Colonic mucosa (tissue), 4 donors: ENCODE results near the gene NETO1. TPM values are rescaled to one million over a fixed set of nuclear protein-coding genes. Genes with fewer than 3 reads are reported as not detected.

Source experiments
- DNase-seq: peaks from one replicate; pipeline ENCODE4 v3.0.0-alpha.2; 2020
- H3K27ac ChIP-seq: fragments of 200-600 bp; one replicate; pipeline ENCODE4 v1.8.0; 2021
- H3K27me3 ChIP-seq: fragments of 200-600 bp; one replicate; pipeline ENCODE4 v1.8.0; 2021
- H3K36me3 ChIP-seq: fragments of 200-600 bp; one replicate; pipeline ENCODE4 v1.8.0; 2021
- H3K4me1 ChIP-seq: fragments of 200-600 bp; one replicate; pipeline ENCODE4 v1.8.0; 2021; ENCODE audit warnings: mild to moderate bottlenecking
- H3K4me3 ChIP-seq: fragments of 200-600 bp; one replicate; pipeline ENCODE4 v1.8.0; 2021
- H3K9ac ChIP-seq, 2 donors: one replicate each; pipeline ENCODE4 v1.7.0; 2013; ENCODE audit warnings: control low read depth in 2 of 2, low read depth in 2 of 2, low read length in 2 of 2
- H3K9me3 ChIP-seq: fragments of 200-600 bp; one replicate; pipeline ENCODE4 v1.8.0; 2021
- intact Hi-C: fragments of 100-400 bp; cut with DNase I; formaldehyde crosslinking; loops from one replicate; pipeline ENCODE4 v1.14.1; 2022
- total RNA-seq, 2 donors: library from RNA; stranded (reverse); fragmentation: NEBNext Ultra II Directional in 1 of 2; extraction: Animal tissue kit (Norgen Biotek cat#: 25700) in 1 of 2; gene quantifications; one replicate each; pipeline ENCODE4 v1.2.1, GENCODE V29; 2021
- TF ChIP-seq, protein P1 (sequence below): fragments of 200-600 bp; IDR thresholded peaks from one replicate; pipeline ENCODE4 v1.8.0; 2022; ENCODE audit warnings: antibody characterized with exemption, mild to moderate bottlenecking
- donor health status: healthy.
- donor health status: DM: no; HTN: no; CAD: no.
- donor health status: DM: no; HTN: no; CAD: no.

The NETO1 gene, protein sequence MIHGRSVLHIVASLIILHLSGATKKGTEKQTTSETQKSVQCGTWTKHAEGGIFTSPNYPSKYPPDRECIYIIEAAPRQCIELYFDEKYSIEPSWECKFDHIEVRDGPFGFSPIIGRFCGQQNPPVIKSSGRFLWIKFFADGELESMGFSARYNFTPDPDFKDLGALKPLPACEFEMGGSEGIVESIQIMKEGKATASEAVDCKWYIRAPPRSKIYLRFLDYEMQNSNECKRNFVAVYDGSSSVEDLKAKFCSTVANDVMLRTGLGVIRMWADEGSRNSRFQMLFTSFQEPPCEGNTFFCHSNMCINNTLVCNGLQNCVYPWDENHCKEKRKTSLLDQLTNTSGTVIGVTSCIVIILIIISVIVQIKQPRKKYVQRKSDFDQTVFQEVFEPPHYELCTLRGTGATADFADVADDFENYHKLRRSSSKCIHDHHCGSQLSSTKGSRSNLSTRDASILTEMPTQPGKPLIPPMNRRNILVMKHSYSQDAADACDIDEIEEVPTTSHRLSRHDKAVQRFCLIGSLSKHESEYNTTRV
- not detected for total RNA-seq

DNA sequence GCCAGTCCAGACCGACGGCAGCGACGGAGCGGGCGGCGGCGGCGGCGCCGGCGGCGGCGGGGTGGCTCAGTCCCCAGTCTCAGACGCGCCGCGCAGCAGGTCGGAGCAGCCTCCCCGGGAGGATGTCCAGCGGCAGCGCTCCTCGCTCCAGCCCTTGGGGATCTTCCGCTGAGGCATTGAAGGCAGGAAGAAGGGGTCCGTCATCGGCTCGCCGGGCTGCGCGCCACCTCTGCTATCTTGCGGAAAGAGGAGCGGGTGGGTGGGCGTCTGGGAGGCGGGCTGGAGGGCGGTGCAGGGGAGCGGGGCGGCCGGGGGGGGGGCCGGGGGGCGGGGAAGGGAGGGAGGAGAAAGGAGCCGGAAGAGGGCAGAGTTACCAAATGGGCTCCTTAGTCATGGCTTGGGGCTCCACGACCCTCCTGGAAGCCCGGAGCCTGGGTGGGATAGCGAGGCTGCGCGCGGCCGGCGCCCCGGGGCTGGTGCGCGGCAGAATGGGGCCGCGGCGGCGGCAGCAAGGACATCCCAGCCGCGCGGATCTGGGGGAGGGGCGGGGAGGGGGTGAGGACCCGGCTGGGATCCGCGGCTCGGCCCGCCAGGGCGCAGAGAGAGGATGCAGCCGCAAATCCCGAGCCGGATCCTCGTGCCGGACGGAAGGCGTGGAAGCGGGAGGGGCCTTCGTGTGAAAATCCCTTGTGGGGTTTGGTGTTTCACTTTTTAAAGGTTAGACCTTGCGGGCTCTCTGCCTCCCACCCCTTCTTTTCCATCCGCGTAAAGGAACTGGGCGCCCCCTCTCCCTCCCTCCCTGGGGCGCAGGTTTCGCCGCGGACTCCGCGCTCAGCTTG, at the start of gene NETO1:
NETO1 (minus strand) TSS at position 242 of the 839 bp plus-strand sequence. CDS start 696 bp downstream, outside the sequence.
- Histone ChIP-seq H3K36me3 (no peaks in the 10 kb centered on the region), H3K4me1 (no peaks in the 10 kb centered on the region), H3K9me3 (no peaks in the 10 kb centered on the region), H3K27me3 (peaks cover 3% of the 10 kb centered on the region), H3K27ac (no peak within 1 kb of the TSS), H3K9ac (no peak within 1 kb of the TSS), H3K4me3 (no peak within 1 kb of the TSS)
- intact Hi-C loops = no loop called here
- TF ChIP-seq, protein P1, sequence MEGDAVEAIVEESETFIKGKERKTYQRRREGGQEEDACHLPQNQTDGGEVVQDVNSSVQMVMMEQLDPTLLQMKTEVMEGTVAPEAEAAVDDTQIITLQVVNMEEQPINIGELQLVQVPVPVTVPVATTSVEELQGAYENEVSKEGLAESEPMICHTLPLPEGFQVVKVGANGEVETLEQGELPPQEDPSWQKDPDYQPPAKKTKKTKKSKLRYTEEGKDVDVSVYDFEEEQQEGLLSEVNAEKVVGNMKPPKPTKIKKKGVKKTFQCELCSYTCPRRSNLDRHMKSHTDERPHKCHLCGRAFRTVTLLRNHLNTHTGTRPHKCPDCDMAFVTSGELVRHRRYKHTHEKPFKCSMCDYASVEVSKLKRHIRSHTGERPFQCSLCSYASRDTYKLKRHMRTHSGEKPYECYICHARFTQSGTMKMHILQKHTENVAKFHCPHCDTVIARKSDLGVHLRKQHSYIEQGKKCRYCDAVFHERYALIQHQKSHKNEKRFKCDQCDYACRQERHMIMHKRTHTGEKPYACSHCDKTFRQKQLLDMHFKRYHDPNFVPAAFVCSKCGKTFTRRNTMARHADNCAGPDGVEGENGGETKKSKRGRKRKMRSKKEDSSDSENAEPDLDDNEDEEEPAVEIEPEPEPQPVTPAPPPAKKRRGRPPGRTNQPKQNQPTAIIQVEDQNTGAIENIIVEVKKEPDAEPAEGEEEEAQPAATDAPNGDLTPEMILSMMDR = no peak
- DNase-seq = no peak

DNA sequence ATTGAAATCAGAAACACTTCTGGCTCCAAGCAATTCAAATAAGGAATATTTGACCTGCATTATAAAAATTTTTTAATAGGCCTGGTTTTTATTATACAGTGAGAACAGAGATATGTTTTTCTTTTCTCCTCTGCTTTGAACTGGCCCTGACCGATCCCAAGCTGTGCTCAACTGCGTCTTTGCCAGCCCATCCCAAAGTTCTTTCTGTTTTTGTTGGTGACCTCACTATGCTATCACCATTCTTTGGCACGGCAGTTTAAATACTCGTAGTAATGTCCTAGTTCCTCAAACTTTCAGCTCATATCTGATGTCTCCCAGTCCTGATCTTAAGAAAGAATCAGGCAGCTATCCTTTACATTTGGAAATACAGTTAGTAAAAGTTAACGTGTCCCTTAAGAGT, 42.3 kb upstream of the NETO1 start:
- TF ChIP-seq, protein P1 = no peak
- Histone ChIP-seq H3K27ac (no peak overlapping the region), H3K9me3 (no peaks in the 10 kb centered on the region), H3K4me3 (no peak overlapping the region), H3K9ac (no peak overlapping the region), H3K27me3 (no peaks in the 10 kb centered on the region), H3K36me3 (no peaks in the 10 kb centered on the region), H3K4me1 (no peaks in the 10 kb centered on the region)
- intact Hi-C loops = no loop called here
- no peak for DNase-seq

DNA sequence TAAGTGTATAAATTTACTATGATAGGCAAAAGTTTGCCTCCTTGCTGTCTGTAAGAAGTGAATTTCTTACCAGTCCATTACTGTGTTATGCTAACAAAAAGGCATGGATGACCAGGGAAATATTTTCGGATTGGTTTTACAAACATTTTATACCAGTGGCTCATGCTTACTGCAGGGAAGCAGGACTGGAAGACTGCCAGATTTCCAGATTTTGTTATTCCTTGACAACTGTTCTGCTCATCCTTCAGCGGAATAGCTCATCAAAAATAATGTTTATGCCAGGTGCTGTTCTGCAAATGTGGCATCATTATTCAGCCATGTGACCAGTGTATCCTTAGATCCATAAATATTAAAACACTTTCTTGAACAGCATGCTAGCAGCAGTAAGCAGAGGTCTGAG, 40.4 kb upstream of the NETO1 start:
- TF ChIP-seq, protein P1 = no peak
- Histone ChIP-seq H3K9me3 (no peaks in the 10 kb centered on the region), H3K27me3 (no peaks in the 10 kb centered on the region), H3K36me3 (no peaks in the 10 kb centered on the region), H3K9ac (no peak overlapping the region), H3K4me3 (no peak overlapping the region), H3K4me1 (no peaks in the 10 kb centered on the region), H3K27ac (no peak overlapping the region)
- intact Hi-C loops = no loop called here
- DNase-seq = no peak

DNA sequence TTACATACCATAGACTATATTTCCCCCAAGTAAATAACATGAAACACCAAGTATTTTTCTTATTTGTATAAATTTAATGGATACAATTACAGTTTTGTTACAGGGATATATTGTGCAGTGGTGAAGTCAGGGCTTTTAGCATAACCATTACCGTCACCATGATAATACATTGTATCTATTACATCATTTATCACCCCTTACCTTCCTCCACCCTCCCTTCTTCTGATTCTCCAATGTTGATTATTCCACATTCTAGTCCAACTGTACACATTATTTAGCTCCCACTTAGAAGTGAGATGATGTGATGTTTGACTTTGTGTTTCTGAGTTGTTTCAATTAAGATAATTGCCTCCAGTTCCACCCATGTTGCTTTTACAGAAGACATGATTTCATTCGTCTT, 35.2 kb upstream of the NETO1 start:
- intact Hi-C loops = no loop called here
- H3K9ac ChIP-seq = no peak overlapping the region
- H3K4me3 ChIP-seq = no peak overlapping the region
- TF ChIP-seq, protein P1 = no peak
- no peak overlapping the region for H3K27ac ChIP-seq
- H3K4me1 ChIP-seq = no peaks in the 10 kb centered on the region
- DNase-seq = no peak
- H3K27me3 ChIP-seq = no peaks in the 10 kb centered on the region
- H3K9me3 ChIP-seq = no peaks in the 10 kb centered on the region
- no peaks in the 10 kb centered on the region for H3K36me3 ChIP-seq

DNA sequence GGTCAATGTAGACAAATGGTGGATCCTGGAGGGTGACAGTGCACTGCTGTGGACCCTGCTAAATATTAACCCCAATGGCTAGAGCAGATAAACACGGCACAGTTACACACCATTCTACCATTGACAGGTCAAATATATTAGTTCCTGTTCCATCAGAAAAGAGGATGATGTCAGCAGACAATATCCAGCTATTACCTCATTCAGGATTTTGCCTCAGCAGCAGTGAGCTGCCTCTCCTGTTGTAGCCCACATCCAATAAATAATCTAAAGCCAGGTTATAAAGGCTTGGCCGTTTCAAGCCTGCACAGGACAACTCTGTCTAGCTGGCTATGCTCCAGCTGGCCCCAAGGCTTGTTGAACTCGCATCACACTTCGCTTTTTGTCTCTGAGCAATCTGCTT, 31.6 kb upstream of the NETO1 start:
- no peak overlapping the region for H3K9ac ChIP-seq
- H3K36me3 ChIP-seq = no peaks in the 10 kb centered on the region
- TF ChIP-seq, protein P1 = no peak
- DNase-seq = no peak
- no peak overlapping the region for H3K27ac ChIP-seq
- no peak overlapping the region for H3K4me3 ChIP-seq
- no peaks in the 10 kb centered on the region for H3K9me3 ChIP-seq
- H3K4me1 ChIP-seq = no peaks in the 10 kb centered on the region
- intact Hi-C loops = no loop called here
- no peaks in the 10 kb centered on the region for H3K27me3 ChIP-seq
